Inferior parietal cortex (tissue), 1 donor: ENCODE measurements around the gene MYCL.

Experiments used
- DNase-seq: peaks from one replicate; pipeline ENCODE4 v3.0.0-alpha.2; 2016; ENCODE audit errors: extremely low spot score

Gene MYCL

GRCh38 chr1:39901714-39902459, at the start of gene MYCL:
MYCL (minus strand) TSS chr1:39901917; CDS start chr1:39901434, 483 bp downstream.
- DNase-seq, result peak; percentile 73

GRCh38 chr1:39949891-39950290, 48.2 kb upstream of the MYCL start:
- DNase-seq, result no peak

GRCh38 chr1:39947260-39947659, 45.5 kb upstream of the MYCL start:
- no peak for DNase-seq

- no peak for DNase-seq
Observed at GRCh38 chr1:39946216-39946615, 44.5 kb upstream of the MYCL start.

- DNase-seq, result no peak
Observed at GRCh38 chr1:39944410-39945112, 42.8 kb upstream of the MYCL start.

GRCh38 chr1:39943471-39944290, 42.0 kb upstream of the MYCL start:
- DNase-seq, result no peak

- DNase-seq, result no peak
Observed at GRCh38 chr1:39940980-39941871, 39.5 kb upstream of the MYCL start.

GRCh38 chr1:39940253-39940652, 38.5 kb upstream of the MYCL start:
- DNase-seq, result no peak

GRCh38 chr1:39938856-39939255, 37.1 kb upstream of the MYCL start:
- DNase-seq, result no peak

- DNase-seq, result no peak
Observed at GRCh38 chr1:39936724-39937491, 35.2 kb upstream of the MYCL start.

GRCh38 chr1:39933956-39934941, 32.5 kb upstream of the MYCL start:
- no peak for DNase-seq

GRCh38 chr1:39928809-39929587, 27.3 kb upstream of the MYCL start:
- DNase-seq, result no peak

- DNase-seq, result no peak
Observed at GRCh38 chr1:39927538-39927937, 25.8 kb upstream of the MYCL start.

GRCh38 chr1:39926820-39927219, 25.1 kb upstream of the MYCL start:
- no peak for DNase-seq

- no peak for DNase-seq
Observed at GRCh38 chr1:39926343-39926793, 24.7 kb upstream of the MYCL start.

GRCh38 chr1:39925721-39926342, 24.1 kb upstream of the MYCL start:
- DNase-seq, result no peak

- DNase-seq, result no peak
Observed at GRCh38 chr1:39922251-39922688, 20.6 kb upstream of the MYCL start.

- peak; percentile 78 for DNase-seq
Observed at GRCh38 chr1:39919545-39919944, 17.8 kb upstream of the MYCL start.
